ENCODE measurements around the gene DUSP11. TPM values are rescaled to one million over a fixed set of nuclear protein-coding genes. Genes with fewer than 3 reads are reported as not detected.
"Not testable (repeated sequence)": the region's sequence is repeated elsewhere in the genome, so short reads cannot be mapped to it uniquely, and the experiment has no call there.

The DUSP11 gene
- total RNA-seq, 1 experiment from 2014 or later: 17.8 TPM

DNA sequence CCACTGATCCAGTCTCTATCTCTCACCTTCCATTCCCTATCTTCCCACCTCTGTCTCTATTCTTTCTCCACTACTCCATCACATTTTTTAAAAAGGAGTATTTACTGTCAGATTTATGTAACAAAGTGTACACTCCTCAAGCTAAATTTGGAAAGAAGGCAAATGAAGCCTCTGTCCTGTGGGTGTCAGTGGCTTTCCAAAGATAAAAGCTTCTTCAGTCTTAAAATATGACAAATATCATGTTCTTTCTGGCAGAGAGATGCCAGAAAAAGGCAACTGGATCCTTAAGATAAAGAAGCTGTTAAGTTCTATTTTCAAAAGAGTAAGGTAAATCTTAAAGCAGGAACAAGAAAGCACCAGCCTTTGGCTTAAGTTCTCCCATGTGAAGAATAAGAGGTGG lies 7.1 kb downstream of the DUSP11 start:
- DNase-seq (ENCODE audit: low spot score): no peak

DNA sequence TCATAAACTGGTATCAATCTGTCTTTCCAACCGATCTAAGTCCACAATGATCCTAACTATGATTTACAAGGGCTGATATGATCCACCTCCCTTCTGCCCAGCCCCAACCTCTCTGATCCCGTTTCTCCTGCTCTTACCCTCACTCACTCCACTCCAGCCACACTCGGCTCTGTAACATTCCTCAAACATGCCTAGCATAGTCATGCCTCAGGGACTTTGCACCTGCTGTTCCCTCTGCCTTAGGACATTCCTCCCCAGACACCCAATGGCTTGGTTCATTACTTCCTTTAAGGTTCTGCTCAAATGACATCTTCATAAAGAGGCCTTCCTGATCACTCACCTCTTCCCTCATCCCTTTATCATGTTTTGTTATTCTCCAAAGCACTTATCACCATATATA lies 9.2 kb downstream of the DUSP11 start:
- DNase-seq (ENCODE audit: low spot score): no peak

DNA sequence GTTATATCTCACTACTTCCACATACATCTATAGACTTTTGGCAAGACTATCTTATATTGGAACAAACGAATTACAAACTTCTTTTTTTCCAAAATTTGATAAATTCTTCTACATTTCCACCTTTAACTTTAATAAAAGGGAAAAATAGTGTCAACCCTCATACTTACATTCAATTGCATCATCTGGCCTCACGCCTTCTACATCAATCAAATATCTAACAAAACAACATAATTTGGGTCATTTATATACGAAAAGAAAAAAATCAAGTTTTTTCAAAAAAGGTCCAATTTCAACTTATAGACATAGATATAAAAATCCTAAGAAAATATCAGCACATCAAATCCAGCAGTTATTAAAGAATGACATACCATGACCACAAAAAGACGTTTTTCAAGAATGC lies 12.9 kb downstream of the DUSP11 start:
- no peak for DNase-seq (ENCODE audit: low spot score)

DNA sequence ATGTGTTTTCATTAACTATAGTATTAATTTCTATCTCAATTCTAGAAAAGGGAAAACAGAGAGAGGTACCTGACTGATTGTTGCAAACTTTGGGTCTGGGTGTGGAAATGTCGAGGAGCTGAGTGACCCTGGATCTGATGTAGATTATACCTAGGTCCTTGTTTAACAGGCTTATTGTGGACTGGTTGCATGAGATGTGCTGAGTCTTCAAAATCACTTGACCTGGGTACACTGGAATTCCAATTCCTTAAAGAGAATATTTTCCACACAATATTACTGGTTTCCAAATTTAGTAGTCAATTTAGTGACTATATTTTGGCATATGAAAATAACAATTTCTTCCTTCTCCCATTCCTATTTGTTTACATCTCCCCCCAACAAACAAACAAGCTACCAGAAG lies 13.6 kb downstream of the DUSP11 start:
- no peak for DNase-seq (ENCODE audit: low spot score)

DNA sequence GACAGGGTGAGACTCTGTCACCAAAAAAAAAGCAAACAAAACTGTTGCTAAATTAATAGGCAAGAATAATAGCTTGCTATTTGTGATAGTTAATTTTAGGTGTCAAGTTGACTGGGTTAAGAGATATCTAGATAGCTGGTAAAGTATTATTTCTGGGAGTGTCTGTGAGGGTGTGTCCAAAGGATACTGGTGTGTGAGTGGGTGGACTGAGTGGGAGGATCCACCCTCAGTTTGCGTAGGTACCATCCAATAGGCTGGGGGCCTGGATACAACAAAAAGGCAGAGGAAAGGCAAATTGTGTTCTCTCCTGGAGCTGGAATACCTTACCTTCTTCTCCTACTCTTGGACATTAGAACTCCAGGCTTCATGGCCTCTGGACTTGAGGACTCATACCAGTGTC lies 15.0 kb downstream of the DUSP11 start:
- DNase-seq (ENCODE audit: low spot score): no peak

DNA sequence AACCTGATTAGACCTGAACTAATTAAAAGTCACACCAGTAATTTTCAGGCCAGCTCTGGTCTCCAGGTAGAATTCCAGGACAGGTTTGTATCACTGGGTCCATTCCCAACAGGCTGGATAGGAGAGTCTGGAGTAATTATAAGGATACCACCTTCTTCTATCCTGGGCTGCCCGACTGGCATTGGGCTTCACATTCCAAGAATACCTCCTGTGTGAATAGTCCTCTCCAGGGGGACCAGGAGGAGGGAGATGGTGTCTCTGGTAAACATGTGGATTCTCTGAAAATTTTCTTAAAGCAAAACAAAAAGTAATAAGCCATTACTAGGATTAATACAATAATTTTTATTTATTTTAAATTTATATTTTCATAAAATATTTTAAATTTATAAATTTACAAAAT lies 17.3 kb downstream of the DUSP11 start:
- no peak for DNase-seq (ENCODE audit: low spot score)

DNA sequence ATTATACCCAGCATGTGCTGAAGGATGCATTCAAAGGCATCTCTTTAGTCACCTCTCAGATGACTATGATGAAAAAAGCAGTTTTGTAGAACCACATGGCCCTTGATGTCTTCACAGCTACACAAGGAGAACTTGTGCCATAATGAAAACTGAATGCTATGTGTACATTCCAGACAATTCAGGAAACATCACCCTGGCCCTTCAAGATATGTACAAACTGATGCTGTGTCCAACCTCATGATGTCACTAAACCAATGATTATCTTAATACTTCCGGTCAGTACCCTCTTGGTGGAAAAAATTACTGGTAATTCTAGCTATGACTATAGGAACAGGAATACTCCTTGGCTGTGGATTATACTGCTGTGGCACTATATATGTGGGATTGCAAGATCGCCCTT lies 20.0 kb downstream of the DUSP11 start:
- DNase-seq (ENCODE audit: low spot score): no peak

DNA sequence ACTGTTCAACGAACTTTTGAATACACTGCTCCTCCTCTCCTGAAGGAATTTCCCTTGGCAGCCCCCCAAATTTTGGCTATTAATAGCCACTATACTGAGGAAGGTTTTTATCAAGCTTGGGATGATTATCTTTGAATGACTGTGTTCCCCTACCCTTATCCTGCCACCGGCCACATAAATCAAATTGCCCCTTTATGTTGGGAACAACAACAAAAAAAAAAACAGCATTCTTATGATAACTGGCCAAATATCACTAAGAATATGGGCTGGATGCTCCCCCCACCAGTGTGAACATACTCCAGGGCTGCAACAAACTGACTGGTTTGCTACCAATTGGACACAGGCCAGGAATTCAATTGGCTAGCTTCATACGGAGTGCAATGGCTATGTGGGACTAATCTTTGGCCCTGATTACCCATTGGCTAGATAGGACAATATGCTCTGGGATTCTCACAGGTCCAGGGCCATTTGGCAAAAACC lies 20.6 kb downstream of the DUSP11 start:
- no peak for DNase-seq (ENCODE audit: low spot score)

DNA sequence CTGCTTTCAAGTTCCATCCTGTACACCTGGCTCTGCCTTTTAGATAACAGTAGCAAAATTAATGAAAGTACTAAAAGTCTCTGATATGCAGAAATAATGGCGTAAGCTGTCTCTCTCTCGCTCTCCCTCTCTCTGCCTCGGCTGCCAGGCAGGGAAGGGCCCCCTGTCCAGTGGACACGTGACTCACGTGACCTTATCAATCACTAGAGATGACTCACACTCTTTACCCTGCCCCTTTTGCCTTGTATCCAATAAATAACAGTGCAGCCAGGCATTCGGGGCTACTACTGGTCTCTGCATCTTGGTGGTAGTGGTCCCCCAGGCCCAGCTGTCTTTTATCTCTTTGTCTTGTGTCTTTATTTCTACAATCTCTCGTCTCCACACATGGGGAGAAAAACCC lies 25.6 kb downstream of the DUSP11 start:
- DNase-seq (ENCODE audit: low spot score): not testable (repeated sequence)

DNA sequence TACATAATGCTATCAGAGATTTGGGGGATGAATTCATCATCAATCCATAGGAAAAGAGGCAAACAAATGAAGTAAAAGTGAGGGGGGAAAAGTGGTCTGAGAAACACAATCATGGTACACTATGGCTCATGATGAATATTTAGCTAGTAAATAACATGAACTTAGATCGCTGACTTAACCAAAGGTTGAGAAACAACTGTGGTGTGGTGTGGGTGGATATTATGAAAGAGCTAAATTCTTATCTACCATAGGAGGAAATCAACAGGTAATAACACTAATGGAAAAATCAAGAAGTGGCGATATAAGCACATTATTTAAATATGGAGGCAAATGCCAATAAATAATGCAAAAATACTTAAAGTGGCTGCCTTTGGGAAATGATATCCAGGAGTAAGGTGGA lies 30.6 kb downstream of the DUSP11 start:
- DNase-seq (ENCODE audit: low spot score): no peak

DNA sequence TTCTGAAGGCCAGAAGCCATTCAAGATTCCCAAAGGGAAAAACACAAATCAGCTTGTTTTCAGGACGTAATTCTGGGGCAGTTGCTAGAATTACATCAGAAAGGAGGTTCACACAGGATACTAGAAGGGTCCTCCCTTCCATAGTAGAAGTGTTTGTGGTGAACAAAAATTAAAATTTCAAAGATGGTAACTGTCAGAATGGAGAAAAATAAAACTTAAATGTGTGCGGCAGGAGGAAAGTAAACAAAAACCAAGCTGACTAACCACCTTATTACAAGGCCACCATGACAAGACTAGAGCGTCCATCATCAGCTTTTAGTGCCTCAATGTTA lies 33.1 kb downstream of the DUSP11 start:
- no peak for DNase-seq (ENCODE audit: low spot score)

DNA sequence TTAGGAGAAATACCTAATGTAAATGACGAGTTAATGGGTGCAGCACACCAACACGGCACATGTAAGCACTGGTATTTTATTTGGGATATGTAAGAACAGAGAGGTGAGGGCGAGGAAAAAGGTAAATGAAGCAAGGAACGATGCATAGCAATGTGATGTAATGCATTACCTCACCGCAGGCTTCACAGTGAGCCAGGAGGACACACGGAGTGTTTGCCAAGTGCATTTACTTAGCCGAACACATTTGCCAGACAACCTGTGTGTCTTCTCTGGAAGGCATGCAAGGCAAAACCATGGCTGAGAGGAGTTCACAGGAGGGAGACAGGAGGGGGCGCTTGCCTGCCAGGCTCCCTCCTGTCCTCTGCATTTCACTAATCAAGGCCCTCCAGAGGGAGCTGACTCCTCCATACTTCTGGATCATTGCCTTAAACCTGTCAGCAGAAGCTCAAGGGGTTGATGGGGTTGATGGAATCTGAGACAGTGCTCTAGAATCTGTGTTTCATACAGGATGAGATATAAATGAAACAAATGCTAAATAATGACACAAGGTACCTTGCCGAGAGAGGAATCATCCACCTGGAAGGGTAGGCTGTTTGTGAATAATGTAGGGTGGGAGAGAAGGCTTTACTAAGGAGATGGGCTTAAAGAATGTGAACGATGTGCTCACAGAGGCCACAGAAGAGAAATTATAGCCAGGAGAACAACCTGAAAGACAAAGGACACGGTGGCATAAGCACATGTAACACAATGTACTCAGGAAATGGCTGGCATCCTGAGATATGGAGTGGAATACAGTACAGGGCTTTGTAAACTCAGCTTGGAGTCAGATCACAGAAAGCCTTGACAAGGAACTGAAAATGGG lies 33.7 kb downstream of the DUSP11 start:
- no peak for DNase-seq (ENCODE audit: low spot score)

DNA sequence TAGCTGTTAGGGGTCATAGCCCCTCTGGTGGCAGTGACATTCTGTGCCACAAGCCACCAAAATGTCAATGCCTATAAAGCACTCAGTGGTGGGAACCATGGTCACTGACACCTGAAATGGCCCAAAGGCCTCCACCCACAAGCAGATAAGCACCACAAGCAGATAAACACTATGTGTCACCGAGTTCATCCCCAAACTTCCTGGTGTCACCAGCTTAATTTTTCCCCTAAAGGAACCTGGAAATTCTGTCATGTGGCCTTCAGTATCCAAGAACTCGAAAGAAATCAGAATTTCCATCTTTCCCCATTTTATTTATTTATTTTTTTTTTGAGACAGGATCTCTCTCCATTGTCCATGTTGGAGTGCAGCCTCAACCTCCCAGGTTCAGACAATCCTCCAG lies 39.1 kb downstream of the DUSP11 start:
- no peak for DNase-seq (ENCODE audit: low spot score)

DNA sequence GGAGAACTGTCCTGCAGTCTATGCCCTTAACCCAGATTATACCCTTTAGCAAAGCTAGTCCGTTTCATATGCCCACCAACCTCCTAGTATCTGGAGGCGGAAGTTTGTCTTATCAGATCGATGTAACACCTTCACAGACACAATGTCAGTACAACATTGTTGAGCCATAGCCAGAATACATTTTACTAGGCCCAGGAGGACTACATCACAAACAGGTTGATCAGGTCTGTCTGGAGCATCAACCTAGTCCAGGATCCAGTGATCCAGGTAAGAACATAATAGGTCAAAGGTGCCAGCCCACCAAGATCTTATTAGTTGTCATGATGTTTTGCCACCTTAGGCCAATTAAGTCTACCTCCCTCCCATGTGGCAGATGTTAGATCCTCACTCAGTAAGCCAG lies 40.8 kb downstream of the DUSP11 start:
- DNase-seq (ENCODE audit: low spot score): no peak

DNA sequence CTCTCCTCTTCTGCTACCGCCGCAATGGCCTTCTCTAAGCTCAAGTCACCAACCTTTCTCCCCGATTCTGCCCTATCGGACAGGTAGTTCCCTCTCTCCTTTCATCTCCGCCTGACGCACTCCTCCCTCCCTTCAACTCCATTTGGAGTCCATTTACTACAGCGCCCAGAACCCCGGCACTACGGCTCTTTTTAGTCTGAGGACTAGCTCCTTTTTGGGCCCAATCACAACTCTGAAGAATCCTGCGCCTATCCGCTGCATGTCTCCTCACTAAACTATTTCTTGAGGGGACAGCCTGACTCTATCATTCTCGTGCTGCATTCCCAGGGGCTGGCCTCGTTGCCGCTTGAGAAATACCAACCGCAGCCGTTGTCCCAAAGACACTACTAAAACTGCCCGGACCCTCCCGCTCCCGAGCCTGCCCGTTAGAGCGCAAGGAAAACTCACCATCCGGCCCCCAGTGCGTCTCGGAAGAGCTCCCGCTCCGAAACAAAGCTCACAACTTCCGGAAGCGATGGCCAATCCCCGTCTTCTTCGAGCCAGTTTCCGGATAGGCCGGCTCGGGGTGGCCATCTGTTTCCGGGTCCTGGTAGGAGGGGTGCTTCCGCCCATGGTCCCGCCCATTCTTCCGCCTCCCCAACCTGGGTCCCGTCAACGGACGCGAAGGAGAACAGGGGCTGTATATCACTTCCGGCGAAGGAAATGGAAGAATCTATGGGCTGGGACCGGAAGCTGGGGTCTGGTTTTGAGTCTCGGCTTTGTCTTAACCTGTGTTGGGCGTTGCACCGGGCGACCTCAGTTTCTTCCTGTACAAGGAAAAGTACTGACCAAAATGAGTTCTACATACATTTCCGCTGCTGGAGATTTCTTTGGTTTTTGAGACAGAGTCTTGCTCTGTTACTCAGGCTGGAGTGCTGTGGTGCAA lies 42.8 kb downstream of the DUSP11 start, which contains the start of gene TPRKB:
TSS of gene TPRKB (minus strand) at position 491 of the 925 bp plus-strand sequence. CDS start 2,776 bp downstream, outside the sequence.
- peak; percentile 94 for DNase-seq (ENCODE audit: low spot score)

DNA sequence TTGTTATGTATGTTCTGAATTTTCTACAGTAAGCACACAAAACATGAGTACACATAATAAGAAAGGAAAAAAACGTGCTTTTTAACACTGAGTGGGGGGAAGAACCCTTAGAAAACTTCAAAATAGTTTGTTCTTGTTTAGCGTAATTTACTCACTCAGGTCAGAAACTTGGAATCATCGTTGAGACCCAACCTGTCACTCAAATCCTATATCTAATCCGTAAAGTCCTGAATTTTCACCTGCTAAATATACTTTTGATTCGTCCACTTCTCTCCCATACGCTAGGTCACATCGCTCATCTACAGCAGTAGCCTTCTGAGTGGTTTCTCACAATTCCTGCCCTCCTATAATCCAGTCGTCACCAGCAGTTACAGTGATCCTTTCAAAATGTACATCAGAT lies 43.5 kb downstream of the DUSP11 start:
- no peak for DNase-seq (ENCODE audit: low spot score)

DNA sequence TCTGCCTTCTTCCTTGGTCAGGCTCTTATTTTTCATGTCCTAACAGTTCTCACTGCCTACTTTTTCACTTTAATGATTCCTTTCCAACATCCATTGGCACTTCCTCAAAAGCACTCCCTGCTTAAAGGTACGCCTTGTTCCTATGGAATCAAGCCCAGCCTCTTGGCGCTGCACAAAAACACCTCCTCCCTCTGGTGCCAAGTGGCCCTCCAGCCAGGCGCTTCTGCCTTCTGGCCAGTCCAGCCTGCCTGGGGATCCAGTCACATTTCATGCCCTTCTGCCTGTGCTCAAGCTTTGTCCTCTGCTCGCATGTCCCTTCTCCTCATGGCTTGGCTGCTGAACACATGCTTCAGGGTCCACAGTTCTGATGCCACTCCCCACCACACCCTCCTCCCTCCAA lies 49.1 kb downstream of the DUSP11 start:
- no peak for DNase-seq (ENCODE audit: low spot score)

DNA sequence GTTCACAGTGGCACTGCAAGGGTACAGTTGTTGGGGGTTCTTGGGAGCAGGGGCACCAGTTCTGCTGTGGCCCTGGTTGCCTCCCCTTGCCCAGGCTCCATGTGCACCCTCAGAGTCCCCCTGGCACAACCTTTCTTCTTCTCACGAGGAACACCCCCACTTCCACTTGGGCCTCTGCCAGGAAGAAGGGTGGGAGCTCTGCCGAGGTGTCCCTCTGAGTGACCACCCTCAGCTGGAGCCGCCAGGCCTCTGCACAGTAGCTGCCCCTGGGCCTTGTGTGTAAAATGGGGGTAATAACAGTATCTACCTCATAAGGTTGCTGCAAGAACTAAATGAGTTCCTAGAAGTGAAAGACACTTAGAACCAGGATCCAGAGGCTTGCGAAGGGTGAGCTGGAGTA lies 51.2 kb downstream of the DUSP11 start:
- no peak for DNase-seq (ENCODE audit: low spot score)

DNA sequence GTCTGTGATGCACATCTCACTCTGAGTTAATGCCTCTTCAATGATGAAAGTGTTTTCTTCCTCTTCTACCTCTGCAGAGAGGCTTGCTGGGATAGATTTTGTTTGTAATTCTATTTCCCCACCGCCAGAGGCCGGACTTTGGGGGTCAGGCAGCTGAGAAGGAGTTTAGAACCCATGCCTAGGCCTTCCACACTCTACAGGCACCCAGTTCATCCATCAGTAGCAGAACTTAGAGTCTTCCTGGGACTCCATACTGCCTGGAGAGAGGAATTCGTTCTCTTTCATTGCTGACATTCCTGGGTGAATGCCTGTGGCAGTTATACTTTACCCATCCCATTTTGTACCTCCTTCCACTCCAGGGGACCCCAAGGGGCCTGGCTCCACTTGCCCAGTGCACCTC lies 51.9 kb downstream of the DUSP11 start:
- DNase-seq (ENCODE audit: low spot score): no peak

DNA sequence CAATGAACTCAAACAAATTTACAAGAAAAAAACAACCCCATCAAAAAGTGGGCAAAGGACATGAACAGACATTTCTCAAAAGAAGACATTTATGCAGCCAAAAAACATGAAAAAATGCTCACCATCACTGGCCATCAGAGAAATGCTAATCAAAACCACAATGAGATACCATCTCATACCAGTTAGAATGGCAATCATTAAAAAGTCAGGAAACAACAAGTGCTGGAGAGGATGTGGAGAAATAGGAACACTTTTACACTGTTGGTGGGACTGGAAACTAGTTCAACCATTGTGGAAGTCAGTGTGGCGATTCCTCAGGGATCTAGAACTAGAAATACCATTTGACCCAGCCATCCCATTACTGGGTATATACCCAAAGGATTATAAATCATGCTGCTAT lies 53.2 kb downstream of the DUSP11 start:
- DNase-seq (ENCODE audit: low spot score): not testable (repeated sequence)

DNA sequence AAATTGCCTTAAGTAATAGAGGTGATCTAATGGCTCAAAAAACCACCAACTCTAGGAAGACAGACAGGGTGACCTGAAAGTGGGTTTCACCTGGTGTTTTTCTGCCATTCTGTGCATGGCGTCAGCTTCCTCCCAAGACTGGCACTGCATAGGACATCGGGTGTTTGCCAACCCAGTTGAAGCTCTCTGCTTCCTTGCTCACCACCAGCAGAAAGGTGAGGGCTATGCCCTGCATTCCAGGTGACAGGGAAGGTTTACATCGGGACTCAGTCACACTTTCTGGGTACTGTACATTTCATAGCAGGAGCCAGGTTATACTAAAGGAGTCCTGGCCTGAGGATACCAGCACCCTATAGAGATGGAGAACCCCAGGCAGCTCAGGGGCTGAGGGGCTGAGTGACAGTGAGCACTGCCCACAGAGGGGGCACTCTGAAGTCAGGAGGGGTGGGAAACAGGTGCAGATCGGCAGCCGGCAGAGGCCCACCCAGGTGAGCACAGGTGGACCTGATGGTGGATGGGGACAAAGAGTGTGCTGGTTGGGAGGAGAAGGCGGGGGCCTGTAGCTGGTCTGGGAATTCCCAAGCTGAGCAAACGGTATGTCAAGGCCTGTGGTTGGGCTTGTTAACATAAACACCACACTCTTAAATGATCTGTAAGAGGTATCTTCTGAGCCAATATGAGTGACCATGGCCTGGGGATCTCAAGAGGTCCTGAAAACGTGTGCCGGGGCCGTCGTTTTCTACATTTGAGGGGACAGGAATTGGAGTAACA lies 60.9 kb downstream of the DUSP11 start:
- no peak for DNase-seq (ENCODE audit: low spot score)

DNA sequence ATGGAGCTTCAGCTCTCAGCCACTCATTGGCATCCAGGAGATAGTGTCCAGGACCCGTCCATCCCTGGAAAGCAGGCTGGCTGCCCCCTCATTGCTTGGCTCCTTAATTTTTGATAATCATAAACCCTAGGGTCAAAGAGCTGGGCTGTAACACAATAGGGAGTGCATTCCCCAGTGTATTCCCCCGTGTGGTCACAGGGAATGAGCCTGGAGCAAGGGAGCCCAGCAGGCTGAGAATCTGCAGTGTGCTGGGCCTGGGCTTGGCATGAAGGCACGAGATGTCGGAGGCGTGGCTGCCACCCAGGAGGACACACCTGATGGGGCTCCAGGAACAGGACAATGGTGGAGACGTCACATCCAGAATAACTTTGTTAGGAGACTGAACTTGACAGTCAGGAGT lies 61.5 kb downstream of the DUSP11 start:
- DNase-seq (ENCODE audit: low spot score): no peak

Measured in HT-29 (cell line).